Limb (tissue), 2 donors: ENCODE measurements around the gene PIGU.
"Not testable (repeated sequence)": the region's sequence is repeated elsewhere in the genome, so short reads cannot be mapped to it uniquely, and the experiment has no call there.

ENCODE experiments used
- DNase-seq, 2 donors: peaks; one replicate each; pipeline ENCODE4 v3.0.0-alpha.2; 2016; ENCODE audit errors: extremely low spot score in 2 of 2

The PIGU gene

DNA sequence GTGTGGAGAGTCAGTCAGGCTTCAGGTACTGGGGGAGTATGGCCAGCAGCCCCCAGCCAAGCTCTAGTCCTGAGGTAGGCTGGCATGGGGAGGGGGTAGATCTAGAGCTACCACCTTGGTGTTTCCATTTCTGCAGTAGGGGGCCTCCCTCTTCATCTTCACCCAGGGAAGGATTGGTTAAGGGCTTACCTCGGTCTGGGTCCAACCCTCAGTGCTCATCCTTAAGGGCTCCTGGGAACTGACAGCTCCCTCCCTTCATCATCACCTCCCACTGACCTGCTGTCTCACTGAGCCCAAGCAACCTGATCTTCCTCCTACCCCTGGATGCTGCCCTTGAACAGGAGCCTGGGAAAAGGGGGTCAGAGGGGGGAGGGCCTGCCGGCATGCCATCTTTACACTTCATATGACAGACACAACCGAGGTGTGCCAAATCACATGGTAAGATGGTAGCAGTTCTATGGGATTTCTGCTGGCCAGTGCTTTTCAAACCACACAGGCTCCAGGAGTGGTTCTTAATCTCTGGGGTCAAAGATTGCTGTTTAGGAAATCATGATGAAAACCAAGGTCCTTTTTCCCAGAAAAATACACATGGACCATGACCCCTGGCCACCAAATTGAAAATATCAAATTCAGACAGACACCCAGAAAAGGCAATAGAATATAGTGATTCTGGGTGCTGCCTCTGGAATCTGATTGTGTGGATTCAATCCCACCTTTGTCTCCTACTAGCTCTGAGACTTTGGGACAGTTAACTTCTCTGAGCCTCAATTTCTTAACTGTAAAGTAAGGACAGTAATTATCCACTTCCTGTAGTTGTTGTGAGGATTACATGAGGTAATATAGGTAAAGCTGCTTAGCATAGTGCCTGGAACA is 30.3 kb upstream of the PIGU start:
- DNase-seq = no peak

DNA sequence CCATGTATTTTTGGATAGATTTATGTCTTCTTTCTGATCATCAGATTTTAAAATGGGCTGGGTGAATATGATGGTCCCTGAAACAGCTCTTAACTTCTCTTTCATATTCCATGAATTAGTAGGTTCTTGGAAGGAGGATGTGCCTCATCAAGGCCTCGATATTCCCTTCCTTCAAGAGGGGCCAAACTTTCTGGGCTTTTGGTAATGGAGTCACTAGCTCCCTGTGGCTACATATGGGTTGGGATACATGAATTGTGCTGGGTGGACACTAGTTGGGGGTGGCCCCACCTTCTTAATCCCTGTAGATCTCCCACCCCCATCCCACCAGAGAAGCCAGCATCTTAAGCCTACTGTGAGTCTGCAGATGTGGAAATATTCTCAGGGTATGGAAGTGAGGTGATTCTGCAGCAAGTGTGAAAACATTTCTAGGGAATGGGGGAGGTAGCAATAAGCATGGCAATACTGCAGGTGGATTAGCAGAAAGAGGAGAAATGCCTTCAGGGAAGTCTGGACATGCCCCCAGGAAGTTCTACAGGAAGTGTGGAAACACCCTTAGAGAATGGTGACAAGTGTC is 29.5 kb upstream of the PIGU start:
- DNase-seq = no peak

GRCh38 chr20:34705397-34706301 is 28.8 kb upstream of the PIGU start:
- DNase-seq = no peak

DNA sequence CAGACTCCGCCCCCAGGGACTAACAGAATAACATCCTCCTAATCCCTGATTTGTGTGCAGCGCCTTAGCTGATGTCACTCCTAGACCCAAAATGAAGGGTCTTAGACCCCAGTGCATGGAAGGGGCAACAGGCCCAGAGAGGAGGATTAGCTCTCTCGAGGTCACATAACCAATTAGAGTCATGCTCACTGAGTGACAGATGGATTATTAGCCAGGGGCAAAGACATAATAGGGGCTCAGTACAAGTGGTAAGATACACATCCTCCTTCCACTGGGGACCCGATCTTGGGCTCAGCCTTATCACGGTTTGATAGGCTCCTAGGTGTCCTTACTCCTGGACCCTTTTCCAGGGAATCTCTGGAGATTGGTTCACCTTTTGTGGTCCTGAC is 28.1 kb upstream of the PIGU start:
- no peak for DNase-seq

GRCh38 chr20:34704177-34705007 is 27.5 kb upstream of the PIGU start, which contains the start of gene TP53INP2:
Gene TP53INP2, plus strand, starts transcription at chr20:34704344. Its CDS starts 4,396 bp downstream, at chr20:34708740.
- DNase-seq = peak; percentile 85 to 95

DNA sequence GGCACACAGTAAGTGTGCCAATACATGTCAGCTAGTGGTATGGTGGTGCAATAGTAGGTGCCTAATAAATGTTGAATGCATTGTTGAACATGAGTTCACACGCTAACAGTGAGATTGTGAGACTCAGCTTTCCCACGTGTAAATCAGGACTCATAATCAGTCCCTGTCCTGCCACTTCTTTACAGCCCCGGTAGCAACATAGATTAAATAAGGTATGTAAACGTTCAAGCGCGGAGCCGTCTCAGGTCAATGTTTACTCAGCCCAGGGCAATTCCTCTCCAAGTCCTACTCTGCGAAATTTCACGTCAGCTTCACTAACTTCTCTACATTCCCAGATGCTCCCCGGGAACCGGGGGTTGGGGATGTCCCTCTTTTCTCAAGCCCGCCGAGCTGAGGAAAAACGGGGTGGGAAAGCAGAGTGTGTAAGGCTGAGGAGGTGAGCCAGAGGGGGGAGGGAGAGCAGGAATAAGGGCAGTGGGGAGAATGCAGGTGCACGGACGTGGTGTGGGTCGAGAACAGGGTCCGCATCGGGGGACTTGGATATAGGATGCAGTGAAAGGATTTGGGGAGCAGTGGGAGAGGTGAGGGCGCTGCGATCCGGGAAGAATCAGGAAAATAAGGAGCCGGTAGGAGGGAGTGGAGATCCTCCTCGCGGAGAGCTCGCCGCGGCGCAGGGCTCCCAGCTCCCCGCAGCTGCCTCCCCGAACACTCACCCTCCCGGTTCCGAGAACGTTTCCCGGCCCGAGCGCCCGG is 26.7 kb upstream of the PIGU start:
- peak in 1 of 2 donors; percentile 6 for DNase-seq

- DNase-seq = no peak
These were observed 26.1 kb upstream of the PIGU start for GRCh38 chr20:34703061-34703423.

- DNase-seq = no peak
These were observed 24.7 kb upstream of the PIGU start for GRCh38 chr20:34701405-34702085.

GRCh38 chr20:34693414-34693813 is 16.5 kb upstream of the PIGU start:
- DNase-seq = no peak

DNA sequence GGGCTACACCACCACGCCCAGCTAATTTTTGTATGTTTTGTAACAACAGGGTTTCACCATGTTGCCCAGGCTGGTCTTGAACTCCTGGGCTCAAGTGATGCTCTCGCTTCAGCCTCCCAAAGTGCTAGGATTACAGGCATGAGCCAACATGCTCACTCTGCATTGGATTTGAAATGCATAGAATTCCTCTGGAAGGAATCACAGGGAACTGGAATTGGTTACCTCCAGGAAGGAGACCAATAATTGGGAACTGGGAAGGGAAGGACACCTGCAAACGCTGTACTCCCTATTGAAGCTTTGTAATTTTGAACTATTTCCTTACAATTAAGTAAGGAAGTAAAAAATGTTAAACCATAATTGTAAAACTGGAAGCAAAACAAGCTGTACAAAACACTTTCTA is 14.9 kb upstream of the PIGU start:
- DNase-seq = no peak

DNA sequence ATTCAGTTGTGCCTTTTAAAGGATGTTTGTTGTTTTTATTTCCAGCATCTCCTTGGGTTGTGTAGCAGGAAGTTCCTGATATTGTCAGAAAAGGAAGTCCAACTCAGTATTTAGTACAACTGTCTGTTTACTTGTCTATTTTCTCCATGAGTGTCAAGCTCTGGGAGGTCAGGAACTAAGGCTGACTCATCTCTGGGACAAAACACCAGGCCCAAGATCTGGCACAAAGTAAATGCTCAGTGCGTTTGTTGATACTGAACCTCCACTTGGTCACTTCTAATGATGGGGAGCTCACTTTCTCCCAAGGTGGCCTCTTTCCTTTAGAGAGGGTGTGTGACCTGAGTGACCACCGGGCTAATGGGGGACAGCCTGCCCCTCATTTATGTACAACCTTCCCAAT is 12.6 kb upstream of the PIGU start:
- DNase-seq = no peak

DNA sequence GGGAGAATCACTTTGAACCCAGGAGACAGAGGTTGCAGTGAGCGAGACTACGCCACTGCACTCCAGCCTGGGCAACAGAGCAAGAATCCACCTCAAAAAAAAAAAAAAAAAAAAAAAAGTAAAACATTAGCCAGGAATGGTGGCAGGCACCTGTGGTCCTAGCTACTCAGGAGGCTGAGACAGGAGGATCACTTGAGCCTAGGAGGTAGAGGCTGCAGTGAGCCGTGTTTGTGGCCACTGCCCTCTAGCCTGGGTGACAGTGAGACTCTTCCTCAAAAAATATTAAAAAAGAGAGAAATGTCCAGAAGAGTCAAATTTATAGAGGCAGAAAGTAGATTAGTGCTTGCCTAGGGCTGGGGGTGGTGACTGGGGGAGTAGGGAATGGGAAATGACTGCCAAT is 6.8 kb upstream of the PIGU start:
- DNase-seq = no peak

GRCh38 chr20:34680586-34681175 is 3.8 kb upstream of the PIGU start:
- DNase-seq = no peak

DNA sequence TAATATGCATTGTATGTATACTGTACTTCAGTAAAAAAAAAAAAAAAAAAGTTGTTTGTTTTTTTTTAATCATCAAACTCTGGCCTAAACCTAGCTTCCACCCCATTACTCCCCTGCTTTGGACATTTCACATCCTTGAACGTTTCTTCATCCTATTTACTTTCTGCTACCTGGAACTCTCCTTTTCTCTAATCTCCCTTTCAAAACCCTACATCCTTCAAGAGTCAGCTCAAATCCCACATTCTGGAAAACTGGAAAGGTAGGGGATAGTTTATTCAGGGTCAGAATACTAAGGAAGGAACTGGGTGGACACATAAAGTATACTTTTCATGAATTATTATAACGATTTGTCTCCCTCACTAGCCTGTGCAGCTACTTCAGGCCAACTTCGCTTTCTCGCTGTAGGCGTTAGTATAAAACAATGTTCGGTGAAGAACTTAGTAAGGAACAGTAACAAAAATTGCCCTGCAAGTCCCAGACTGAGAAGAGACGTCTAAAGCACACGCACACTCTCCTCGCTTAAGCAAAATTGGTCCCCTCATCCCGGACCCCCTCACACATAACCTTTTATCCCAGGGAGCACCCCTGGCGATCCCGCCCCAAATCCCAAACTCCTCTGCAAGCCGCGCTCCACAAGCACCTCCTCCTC is 775 bp downstream of the PIGU start:
- no peak for DNase-seq

DNA sequence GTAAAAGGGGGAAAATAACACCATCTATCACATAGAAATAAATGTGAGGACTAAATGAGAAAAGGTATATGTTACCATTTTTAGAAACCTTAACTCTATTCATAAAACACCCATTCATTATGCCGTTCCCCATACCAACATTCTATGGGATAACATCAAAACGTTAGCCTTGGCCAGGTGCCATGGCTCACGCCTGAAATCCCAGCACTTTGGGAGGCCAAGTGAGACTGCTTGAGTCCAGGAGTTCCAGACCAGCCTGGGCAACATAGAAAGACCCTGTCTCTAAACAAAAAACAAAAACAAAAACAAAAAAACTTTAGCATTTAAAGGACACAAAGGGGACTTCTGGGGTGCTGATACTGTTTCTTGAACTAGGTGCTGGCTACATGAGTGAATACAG is 1.3 kb downstream of the PIGU start:
- no peak for DNase-seq

GRCh38 chr20:34673412-34673811 is 3.5 kb downstream of the PIGU start:
- no peak for DNase-seq

- DNase-seq = no peak
These were observed 7.8 kb downstream of the PIGU start for GRCh38 chr20:34669094-34669493.

- DNase-seq = not testable (repeated sequence)
These were observed 12.1 kb downstream of the PIGU start for GRCh38 chr20:34664751-34665150.
